Endothelial cell of umbilical vein (primary cell): ENCODE results near the gene BRSK2. TPM values are rescaled to one million over a fixed set of nuclear protein-coding genes. Genes with fewer than 3 reads are reported as not detected.

Experiments
- BruUV-seq: library from RNA; stranded (reverse); fragments of 400-500 nt; replicated peaks from 2 replicates; lab custom pipeline; 2021; lab: Mats Ljungman, UMichigan
- CTCF ChIA-PET: fragments of 300-600, 350-600 bp; sonication (Branson Sonifier 250); formaldehyde crosslinking; loops from one replicate; lab custom pipeline; 2021; ENCODE audit warnings: antibody characterized with exemption, inconsistent platforms; lab: Charles Lee
- POLR2A ChIA-PET: fragments of 300-600, 350-600 bp; sonication (Branson Sonifier 250); formaldehyde crosslinking; loops from one replicate; lab custom pipeline; 2021; ENCODE audit warnings: antibody characterized with exemption, inconsistent platforms; lab: Charles Lee
- DNase-seq: peaks from one replicate; pipeline ENCODE4 v3.0.0-alpha.2; 2011; ENCODE audit warnings: low read depth, low spot score
- FAIRE-seq: peaks from 2 replicates; lab custom pipeline; 2011; peaks lifted over from hg19 to GRCh38; lab: Jason Lieb, UNC
- H2AFZ ChIP-seq: 2 replicates; pipeline ENCODE4 v1.6.0; 2012; ENCODE audit warnings: low read depth, low read length, control low read depth, inconsistent platforms
- H3K27ac ChIP-seq: 2 replicates; pipeline ENCODE4 v1.5.1; 2011; ENCODE audit warnings: low read depth, mild to moderate bottlenecking, control low read depth, low read length, moderate library complexity; ENCODE audit not compliant: insufficient read depth
- H3K27me3 ChIP-seq, 2 experiments: 2 replicates each; pipeline versions ENCODE4 v1.6.0 to v1.6.1; 2011; ENCODE audit warnings: low read length in 2 of 2, mixed read lengths in 1 of 2; ENCODE audit not compliant: control insufficient read depth in 2 of 2, insufficient read depth in 2 of 2
- H3K36me3 ChIP-seq, 2 experiments: 2 replicates in 1 of 2; 3 replicates in 1 of 2; pipeline ENCODE4 v1.5.1; 2011; ENCODE audit warnings: low read length in 2 of 2, mild to moderate bottlenecking in 1 of 2, moderate library complexity in 1 of 2; ENCODE audit not compliant: control insufficient read depth in 2 of 2, insufficient read depth in 2 of 2; ENCODE audit errors: extremely low read depth in 1 of 2
- H3K4me1 ChIP-seq: 3 replicates; pipeline ENCODE4 v1.5.1; 2011; ENCODE audit warnings: mild to moderate bottlenecking, low read length; ENCODE audit not compliant: control insufficient read depth, insufficient read depth; ENCODE audit errors: extremely low read depth
- H3K4me2 ChIP-seq: 2 replicates; pipeline ENCODE4 v1.6.1; 2011; ENCODE audit warnings: low read length, control low read depth, mixed read lengths; ENCODE audit not compliant: insufficient read depth
- H3K4me3 ChIP-seq, 3 experiments: fragments of 200-600 bp in 1 of 3; sonication (generic), shearing (Covaris generic) in 1 of 3; replicated peaks in 1 of 3; 2 replicates each; pipeline ENCODE4 v1.5.1; 2011 to 2016; ENCODE audit warnings: control low read depth in 3 of 3, low read length in 3 of 3, mild to moderate bottlenecking in 2 of 3, inconsistent platforms in 1 of 3, low read depth in 1 of 3, moderate library complexity in 1 of 3; ENCODE audit not compliant: insufficient read depth in 1 of 3
- H3K79me2 ChIP-seq: 2 replicates; pipeline ENCODE4 v1.6.0; 2012; ENCODE audit warnings: low read length, inconsistent platforms; ENCODE audit not compliant: control insufficient read depth, insufficient read depth
- H3K9ac ChIP-seq: replicated peaks from 2 replicates; pipeline ENCODE3; 2011; ENCODE audit warnings: low read length, control low read depth; ENCODE audit not compliant: insufficient read depth; ENCODE audit errors: extremely low read depth
- H3K9me1 ChIP-seq: replicated peaks from 3 replicates; pipeline ENCODE4 v1.6.0; 2011; ENCODE audit warnings: mild to moderate bottlenecking, low read length; ENCODE audit not compliant: control insufficient read depth, insufficient read depth; ENCODE audit errors: extremely low read depth
- H3K9me3 ChIP-seq: replicated peaks from 2 replicates; pipeline ENCODE4 v1.5.1; 2012; ENCODE audit warnings: low read length, inconsistent platforms; ENCODE audit not compliant: control insufficient read depth, insufficient read depth
- H4K20me1 ChIP-seq: replicated peaks from 2 replicates; pipeline ENCODE3; 2011; ENCODE audit warnings: mild to moderate bottlenecking, low read length; ENCODE audit not compliant: control insufficient read depth, insufficient read depth; ENCODE audit errors: extremely low read depth
- CTCF ChIP-seq, 2 donors: IDR thresholded peaks; 1 replicate in 1 of 2; 2 replicates in 1 of 2; pipeline ENCODE4 v1.5.1; 2011; ENCODE audit warnings: low read length in 2 of 2, mild to moderate bottlenecking in 2 of 2, moderate library complexity in 2 of 2, control low read depth in 1 of 2, inconsistent platforms in 1 of 2, low read depth in 1 of 2; ENCODE audit not compliant: insufficient read depth in 1 of 2; ENCODE audit errors: extremely low read depth in 1 of 2
- EZH2 ChIP-seq: IDR thresholded peaks from 2 replicates; pipeline ENCODE4 v1.6.1; 2012; ENCODE audit warnings: borderline replicate concordance, low read depth, mild to moderate bottlenecking, moderate library complexity, low read length, inconsistent platforms; ENCODE audit not compliant: severe bottlenecking
- JUN ChIP-seq: IDR thresholded peaks from 2 replicates; pipeline ENCODE4 v1.6.1; 2011; ENCODE audit warnings: borderline replicate concordance, low read depth; ENCODE audit not compliant: insufficient read length, insufficient read depth
- MYC ChIP-seq: IDR thresholded peaks from one replicate; pipeline ENCODE4 v1.6.1; 2011; ENCODE audit warnings: mild to moderate bottlenecking, low read depth, low read length
- dilution Hi-C: fragments of 300-500 bp; cut with MboI; formaldehyde crosslinking; loops from one replicate; pipeline ENCODE4 v1.15.0; 2019; ENCODE audit warnings: low sequenced_read_pairs; ENCODE audit not compliant: extremely low pct_ligation_motif_present
- intact Hi-C: fragments of 100-400 bp; cut with micrococcal nuclease; formaldehyde crosslinking; loops from one replicate; pipeline ENCODE4 v1.10.0; 2022
- polyA plus RNA-seq, 4 experiments: library from polyadenylated mRNA; depleted of rRNA in 3 of 4; stranded (reverse) in 3 of 4; unstranded in 1 of 4; fragments of >200 nt; gene quantifications; 2 replicates each; pipeline versions ENCODE4 v1.2.1 to v1.2.3, GENCODE V29; 2011 to 2012; ENCODE audit warnings: missing spikeins in 1 of 4
- total RNA-seq: library from RNA; stranded (reverse); gene quantifications from 2 replicates; pipeline ENCODE4 v1.2.3, GENCODE V29; 2021

The BRSK2 gene
- total and polyA plus RNA-seq, 2 donors (not counting 3 experiments of a cell fraction or from before 2014, with no cell fraction given): 0.08 to 0.20 TPM

DNA sequence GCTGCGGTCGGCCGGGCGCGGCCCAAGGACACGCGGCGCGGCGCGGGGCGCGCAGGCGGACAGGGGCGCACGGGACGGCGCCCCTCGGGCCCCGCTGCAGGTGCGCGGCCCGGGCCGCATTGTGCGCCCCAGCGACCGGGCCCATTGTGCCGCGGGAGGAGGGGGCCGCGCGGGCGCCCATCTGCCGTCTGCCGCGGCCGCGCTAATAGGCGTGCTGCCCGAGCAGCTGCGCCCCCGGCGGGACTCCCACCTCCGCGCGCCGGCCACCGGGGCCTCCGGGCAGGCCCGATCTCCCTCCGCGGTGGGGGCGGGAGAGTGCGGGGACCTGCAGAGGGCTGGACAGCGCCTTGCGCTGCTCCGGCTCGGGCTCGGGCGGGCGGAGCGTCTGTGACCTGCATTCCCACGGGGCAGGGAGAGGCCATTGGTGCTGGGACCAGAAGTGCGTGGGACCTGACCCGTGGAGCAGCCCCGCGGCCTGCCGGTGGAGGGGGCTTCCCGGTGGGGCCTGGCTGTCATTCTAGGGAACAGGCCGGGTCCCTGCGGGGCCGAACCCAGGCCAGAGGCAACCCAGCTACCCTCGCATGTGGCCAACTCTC, 933 bp downstream of the BRSK2 start:
- Histone ChIP-seq H4K20me1 (no peaks in the 10 kb centered on the region), H3K27me3 (peaks cover 22 to 29% of the 10 kb centered on the region in 2 experiments), H3K27ac (no peak overlapping the region), H3K4me2 (no peak overlapping the region), H3K9me3 (no peaks in the 10 kb centered on the region), H3K4me3 (no peak overlapping the region), H3K36me3 (no peaks in the 10 kb centered on the region), H3K9me1 (no peaks in the 10 kb centered on the region), H3K9ac (no peak overlapping the region), H3K79me2 (no peaks in the 10 kb centered on the region), H2AFZ (no peak overlapping the region), H3K4me1 (peaks cover 3% of the 10 kb centered on the region)
- dilution Hi-C loops: no loop called here
- no peak for FAIRE-seq
- BruUV-seq: no TSS peak
- ChIA-PET POLR2A (no interaction called here), CTCF (no interaction called here)
- DNase-seq: no peak
- TF ChIP-seq MYC: no peak
- TF ChIP-seq EZH2: peak; percentile 96
- intact Hi-C loops: no loop called here

- H3K4me2 ChIP-seq: no peak overlapping the region
- no peaks in the 10 kb centered on the region for H3K9me1 ChIP-seq
- ChIA-PET CTCF (no interaction called here), POLR2A (no interaction called here)
- intact Hi-C loops (no loop called here), dilution Hi-C loops (no loop called here)
- peaks cover 3% of the 10 kb centered on the region for H3K4me1 ChIP-seq
- TF ChIP-seq JUN (no peak), CTCF (IDR thresholded peaks at IDR 0.05; ENCODE audit: extremely low read depth in 1 of 2, insufficient read depth in 1 of 2, low read depth in 1 of 2, low read length in 2 of 2) (no peak), EZH2 (peak; percentile 56)
- H3K36me3 ChIP-seq: no peaks in the 10 kb centered on the region
- no peaks in the 10 kb centered on the region for H3K79me2 ChIP-seq
- peaks cover 22 to 29% of the 10 kb centered on the region in 2 experiments for H3K27me3 ChIP-seq
- H2AFZ ChIP-seq: no peak overlapping the region
- no peaks in the 10 kb centered on the region for H3K9me3 ChIP-seq
- no peak overlapping the region for H3K27ac ChIP-seq
- no peak overlapping the region for H3K9ac ChIP-seq
- FAIRE-seq (no peak), DNase-seq (no peak)
- no peak overlapping the region for H3K4me3 ChIP-seq
- H4K20me1 ChIP-seq: no peaks in the 10 kb centered on the region
- no TSS peak for BruUV-seq
These were observed 1.7 kb downstream of the BRSK2 start for GRCh38 chr11:1391165-1392075.
